ENCODE results near the gene ARID1B.
"Not testable (repeated sequence)": the region's sequence is repeated elsewhere in the genome, so short reads cannot be mapped to it uniquely, and the experiment has no call there.

ARID1B gene

DNA sequence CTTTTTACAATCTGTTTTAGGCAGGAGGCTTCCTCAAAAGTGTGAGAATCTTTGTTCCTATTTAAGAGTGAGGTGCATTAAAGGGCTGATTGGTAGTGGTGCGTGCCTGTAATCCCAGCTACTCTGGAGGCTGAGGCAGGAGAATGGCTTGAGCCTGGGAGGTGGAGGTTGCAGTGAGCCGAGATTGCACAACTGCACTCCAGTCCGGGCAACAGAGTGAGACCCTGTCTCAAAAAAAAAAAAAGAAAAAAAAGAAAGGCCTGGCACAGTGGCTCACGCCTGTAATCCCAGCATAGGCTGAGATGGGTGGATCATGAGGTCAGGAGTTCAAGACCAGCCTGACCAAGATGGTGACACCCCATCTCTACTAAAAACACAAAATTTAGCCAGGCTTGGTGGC is 205.7 kb downstream of the ARID1B start:
- DNase-seq (ENCODE audit: low read depth in 4 of 4, low spot score in 1 of 4), result not testable (repeated sequence)

DNA sequence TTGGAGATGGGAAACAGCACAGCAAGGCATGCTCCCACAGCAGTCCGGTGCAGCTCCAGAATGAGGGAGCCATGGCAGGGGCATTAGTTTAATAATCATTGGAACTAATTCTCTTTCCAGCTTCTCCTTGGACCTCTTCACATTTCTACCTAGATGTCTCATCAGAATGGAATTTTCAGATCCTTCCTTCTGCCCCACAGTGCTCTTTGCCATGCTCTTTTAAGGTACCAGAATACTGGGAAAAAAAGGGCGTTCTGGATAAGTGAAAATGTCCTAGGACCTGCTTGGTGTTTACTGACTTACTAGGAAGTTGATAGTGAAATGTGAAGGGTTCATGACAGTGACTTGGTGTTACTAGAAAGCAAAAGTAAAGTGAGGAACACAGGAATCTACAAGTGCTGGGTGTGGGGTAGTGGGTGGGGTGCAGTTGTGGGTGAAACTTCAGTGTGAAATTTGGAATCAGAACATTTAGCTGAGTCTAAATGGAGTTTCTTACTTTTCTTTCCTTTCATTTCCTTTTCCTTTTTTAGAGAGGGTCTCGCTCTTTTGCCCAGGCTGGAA is 207.1 kb downstream of the ARID1B start:
- DNase-seq (ENCODE audit: low read depth in 4 of 4, low spot score in 1 of 4), result no peak

DNA sequence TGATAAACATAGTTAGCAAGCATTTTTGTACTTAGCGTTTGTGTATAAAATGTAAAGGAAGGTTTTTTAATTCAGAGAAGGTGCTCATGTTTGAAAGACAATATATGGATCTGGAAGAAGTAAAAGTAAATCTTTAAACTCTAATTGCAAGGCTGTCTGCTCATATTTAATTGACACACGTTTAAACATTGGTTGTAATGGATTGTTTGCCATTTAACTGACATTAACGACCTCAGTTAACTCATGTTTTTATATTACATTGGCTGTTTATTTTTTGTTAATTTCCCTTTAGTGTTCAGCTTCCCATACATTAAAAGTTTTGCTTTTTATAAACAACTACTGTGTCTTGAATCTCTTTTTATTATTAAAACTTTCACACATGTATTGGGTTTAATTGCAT is 208.1 kb downstream of the ARID1B start:
- DNase-seq (ENCODE audit: low read depth in 4 of 4, low spot score in 1 of 4), result no peak

DNA sequence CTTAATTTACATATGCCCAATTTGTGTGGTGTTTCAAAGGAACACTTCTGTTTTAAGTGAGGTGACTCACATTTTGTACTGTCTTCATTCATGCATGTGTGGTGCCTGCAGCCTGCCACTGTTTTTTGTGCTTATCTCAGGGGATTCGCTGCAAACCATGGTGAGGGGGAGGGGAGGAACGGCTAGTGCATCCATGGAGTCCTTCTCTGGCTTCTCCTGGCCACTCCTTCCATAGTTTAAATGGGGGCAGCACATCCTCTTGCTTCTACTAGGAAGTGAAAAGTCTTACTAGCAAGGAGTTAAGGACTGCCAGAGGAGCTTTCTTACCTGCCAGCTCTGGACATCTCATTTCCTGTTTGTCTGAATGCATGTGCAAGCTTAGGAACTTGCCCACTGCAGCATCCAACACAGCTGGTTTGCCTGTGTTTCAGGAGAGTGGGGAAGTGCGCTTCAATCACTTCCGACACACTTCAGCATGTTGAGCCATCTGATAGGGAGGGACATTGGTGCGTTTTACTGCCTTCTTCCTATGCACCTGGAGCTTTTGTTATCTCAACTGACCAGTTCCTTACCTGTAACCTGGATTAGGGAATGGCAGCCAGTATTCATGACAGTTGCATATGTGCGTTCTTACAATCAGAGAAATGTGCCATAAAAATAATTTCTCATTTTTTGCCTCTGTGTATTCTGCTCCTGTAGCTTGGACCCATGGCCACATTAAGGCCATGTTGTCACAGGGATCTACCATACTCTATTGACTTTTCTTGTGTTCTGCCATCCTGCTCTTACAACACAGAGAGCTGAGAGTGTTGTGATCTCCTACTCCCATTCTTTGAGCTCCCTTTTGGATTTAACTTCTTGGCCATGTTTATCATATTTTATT is 211.3 kb downstream of the ARID1B start:
- DNase-seq (ENCODE audit: low read depth in 4 of 4, low spot score in 1 of 4), result no peak

DNA sequence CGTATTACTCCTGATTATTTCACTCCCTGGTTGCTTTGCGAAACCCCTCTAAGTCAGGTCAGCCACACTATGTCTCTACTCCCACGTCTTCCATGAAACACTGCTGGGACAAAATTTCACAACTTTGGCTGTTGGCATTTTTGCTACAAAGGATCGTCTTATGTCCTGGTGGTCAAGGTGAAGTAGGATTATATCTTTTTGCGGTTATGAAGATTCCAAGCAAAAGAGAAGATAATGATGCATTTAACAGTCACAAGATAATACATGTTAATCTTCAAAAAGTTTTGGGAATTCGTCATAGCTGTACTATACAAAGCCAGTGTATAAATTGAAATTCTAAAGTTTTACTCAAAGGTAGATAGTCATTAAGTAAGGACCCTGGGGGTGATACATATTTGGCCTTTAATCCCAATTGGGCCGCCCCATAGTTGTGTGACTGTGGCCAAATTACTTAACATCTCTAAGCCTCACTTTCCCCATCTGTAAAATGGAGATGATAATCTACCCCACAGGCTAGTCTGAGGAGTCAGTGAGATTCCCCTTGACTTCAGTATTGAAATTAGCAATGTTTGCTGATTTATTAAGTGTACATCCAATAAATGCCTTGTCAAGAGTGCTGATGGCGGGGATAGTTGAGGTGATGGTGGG is 212.1 kb downstream of the ARID1B start:
- no peak for DNase-seq (ENCODE audit: low read depth in 4 of 4, low spot score in 1 of 4)

DNA sequence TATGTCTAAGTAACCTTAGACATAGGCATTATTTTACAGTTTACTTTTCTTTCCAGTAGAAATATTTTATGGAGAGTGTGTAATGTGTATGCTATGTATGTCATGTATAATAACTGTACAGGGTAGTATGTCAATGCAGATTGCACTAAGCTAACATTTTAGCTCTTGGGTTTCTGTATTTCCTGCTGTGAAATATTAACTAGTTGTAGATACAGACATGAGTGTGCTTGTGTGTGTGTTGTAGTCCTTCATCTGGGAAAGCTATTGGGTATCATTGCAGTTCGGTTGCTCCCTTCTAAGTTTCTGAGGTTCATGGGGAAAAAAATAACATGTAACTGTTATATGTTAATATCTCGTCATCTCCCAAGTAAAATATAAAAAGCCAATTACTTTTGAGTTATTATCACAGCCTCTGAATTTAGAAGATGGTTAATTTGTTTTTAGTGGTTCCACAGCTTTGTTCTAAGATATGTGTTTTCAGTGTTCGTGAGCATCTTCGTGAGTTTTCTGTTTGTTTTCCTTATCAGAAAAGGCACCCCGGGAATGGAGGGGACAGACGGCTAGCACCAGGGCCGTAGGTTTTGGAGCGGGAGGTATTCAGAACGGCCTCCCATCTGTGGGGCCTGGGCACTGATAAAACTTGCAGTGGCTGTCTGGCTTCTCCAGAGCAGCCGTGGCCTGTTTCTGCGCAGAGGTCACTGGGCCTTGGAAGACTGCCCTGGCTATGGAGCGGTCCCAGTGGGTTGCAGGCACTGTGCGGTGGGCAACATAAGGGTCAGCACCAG is 215.0 kb downstream of the ARID1B start:
- no peak for DNase-seq (ENCODE audit: low read depth in 4 of 4, low spot score in 1 of 4)

DNA sequence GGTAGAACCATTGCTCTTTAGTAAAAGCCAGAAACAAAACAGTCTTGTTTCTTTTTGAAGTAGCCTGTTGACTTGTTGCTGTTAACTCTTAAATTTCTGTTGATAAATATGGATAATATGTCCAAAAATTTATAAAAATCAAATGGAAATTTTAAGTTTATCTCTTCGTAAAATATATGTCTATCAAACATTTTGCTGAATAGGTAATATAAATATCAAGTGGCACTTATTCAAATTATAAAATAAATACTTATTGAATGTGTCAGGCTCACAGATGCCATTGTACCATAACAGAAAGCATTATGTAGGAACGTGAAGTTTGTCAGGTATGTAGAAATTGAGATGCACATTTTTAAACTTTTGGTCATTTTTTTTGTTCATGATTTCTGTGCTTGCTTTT is 216.5 kb downstream of the ARID1B start:
- DNase-seq (ENCODE audit: low read depth in 4 of 4, low spot score in 1 of 4), result no peak

DNA sequence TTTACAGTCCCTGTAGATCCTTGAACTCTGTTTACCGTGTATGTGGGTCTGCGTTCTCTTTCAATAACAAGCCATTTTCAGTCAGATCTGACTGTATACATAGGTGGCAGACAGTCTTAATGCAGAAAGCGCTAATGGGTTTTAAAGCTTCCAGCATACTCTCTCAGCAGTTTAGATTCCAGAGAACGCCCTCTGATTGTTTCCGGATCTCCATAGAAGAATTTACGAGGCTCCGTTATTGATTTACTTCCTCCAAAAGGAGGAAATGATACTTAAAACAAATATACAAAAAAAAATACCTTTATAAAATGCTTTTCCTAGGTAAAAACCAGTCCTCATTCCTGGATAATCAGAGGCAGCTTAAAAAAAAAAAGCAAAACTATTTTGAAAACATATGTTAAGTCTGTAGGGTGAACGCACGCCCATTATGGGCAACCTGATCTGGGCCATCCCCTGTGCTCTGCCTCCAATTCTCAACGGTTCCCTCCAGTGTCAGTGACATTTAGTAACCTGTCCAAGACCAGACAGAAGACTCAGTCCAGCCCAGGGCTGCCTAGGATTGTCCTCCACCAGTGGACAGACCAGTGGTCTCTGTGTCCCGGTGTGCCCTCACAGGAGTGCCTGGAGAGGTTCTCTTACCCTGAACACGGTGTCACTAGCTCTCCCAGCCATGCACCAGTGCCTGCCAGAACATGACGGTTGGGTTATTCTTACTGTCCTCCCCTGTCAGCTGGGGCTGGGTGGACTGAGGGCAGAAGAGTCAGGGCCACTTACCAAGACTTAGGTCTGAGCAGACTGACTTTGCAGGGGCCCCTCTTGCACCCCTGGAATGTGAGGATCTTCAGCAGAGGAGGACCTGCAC is 217.3 kb downstream of the ARID1B start:
- no peak for DNase-seq (ENCODE audit: low read depth in 4 of 4, low spot score in 1 of 4)

DNA sequence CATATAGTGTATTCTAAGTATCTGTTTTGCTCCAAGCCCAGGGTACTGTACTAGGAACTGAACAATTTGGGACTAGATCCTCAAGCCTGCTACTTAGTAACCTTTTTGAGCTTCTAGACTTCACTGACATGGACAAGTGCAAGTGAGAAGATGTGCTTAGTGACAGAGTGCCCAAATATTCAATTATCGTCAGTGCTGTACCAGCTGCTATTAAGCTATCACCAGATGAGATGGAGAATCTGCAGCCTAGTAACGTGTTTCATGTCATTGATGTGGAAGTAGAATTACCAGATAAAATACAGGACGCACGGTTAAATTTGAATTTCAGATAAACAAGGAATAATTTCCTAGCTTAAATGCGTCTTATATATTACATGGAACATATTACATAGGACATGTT is 218.3 kb downstream of the ARID1B start:
- no peak for DNase-seq (ENCODE audit: low read depth in 4 of 4, low spot score in 1 of 4)

DNA sequence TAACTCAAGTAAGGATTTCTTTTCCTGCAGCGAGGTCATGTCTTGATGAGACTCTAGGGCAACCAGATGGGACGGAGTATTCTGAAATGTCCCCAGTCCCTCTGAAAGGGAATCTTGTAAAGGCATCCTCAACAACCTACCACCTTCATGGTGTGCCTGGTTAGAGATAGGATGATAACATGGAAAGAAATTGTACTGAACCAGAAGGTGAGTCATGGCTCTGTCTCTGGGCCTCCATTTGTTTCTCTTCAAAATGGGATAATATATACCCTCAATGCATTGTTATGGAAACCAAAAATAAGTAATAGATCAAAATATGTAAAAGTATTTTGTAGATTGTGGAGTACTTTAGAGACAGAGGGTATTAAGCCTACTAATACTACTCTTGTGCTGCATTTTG is 219.1 kb downstream of the ARID1B start:
- DNase-seq (ENCODE audit: low read depth in 4 of 4, low spot score in 1 of 4), result no peak

DNA sequence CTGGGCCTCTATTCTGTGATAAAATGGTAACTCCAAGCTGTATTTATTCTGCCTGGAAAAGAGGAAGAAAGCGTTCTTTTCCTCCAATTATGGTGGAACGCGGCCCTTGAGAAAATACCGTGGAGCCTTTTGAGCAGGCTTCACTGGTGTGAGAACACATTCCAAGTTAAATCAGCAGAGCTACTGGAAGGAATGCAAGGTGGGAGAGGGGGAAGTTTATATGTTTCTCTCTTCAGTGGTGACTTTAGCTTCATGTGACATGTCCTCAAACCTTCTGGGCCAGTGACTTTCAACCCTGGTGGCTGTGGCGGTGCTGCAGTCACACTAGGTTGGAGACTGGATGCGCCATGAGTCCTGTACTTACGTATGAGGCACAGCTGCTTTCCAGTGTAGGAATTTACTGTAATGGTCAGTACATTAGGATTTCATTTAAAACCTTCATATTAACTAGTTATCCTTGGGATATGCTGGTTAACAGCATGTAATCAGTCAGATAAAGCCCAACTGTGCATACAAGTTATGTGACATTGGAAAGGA is 221.7 kb downstream of the ARID1B start:
- DNase-seq (ENCODE audit: low read depth in 4 of 4, low spot score in 1 of 4), result no peak

DNA sequence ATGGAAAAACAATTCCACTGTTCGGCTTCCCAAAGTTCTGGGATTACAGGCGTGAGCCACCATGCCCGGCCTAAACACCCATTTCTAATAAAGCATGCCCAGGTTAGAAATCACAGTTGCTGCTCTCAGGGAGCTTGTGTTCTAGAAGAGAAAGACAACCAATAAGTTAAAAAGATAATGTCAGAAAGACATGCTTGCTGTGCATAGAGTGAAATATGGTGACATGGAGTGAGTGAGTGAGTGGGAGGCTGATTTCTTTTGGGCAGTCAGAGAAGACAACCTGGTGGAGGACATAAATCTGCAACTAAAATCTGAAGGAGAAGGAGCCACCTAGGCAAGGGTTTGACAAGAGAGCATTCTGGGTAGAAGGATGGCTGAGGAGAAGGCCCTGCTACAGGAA is 222.6 kb downstream of the ARID1B start:
- DNase-seq (ENCODE audit: low read depth in 4 of 4, low spot score in 1 of 4), result no peak

DNA sequence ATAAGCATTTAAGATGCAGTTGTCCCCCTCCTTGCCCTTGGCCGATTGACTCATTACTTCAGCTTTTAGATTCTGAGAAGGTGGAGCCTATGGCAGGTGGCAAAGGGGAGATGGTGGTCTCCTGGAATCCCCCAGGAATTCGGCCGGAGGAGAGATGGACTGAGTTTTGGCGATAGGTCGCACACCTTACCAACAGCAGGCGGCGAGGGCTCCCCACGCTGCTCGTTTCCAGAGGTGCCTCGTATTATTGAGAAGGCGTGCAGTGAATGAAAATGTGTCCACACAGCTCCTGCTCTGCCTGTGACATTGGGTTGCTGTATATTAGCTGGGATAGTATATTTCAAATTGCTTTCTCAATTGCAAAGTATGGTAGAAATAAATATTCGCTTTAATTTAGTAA is 224.5 kb downstream of the ARID1B start:
- DNase-seq (ENCODE audit: low read depth in 4 of 4, low spot score in 1 of 4), result no peak

DNA sequence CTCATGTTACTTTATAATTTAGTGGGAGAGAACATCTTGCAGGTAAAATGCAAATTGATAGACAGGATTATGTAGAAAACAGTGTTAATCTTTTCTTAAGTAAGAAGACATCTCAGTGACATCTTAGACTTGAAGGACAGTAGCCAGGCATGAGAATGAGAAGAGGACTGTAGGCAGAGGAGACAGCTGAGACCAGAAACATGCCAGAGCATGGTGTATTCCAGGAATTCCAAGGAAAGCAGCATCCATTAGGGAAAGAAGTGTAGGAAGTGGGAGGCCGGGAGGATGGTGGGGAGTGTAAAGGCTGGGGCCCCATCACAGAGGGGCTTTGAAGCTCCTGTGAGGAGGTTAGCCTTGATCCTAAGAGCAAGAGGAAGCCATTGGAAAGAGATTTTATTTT is 225.6 kb downstream of the ARID1B start:
- no peak for DNase-seq (ENCODE audit: low read depth in 4 of 4, low spot score in 1 of 4)

DNA sequence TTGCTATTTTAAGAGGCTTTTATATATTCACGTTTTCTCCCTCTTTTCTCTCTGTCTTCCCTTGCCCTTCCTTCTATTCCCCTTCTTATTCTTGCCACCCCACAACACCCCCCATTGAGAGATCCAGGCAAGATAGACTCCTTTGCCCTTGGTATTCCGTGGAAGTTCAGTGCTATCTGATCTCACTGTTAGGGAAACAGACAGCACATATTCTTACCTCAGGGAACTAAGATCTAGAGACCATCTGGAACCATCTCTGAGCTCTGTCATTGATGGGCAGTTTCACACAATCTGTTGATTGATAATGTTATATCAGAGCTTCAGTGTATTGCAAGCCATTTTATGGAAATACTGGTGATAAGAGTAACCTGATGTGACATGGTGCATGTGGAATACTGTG is 228.8 kb downstream of the ARID1B start:
- no peak for DNase-seq (ENCODE audit: low read depth in 4 of 4, low spot score in 1 of 4)

DNA sequence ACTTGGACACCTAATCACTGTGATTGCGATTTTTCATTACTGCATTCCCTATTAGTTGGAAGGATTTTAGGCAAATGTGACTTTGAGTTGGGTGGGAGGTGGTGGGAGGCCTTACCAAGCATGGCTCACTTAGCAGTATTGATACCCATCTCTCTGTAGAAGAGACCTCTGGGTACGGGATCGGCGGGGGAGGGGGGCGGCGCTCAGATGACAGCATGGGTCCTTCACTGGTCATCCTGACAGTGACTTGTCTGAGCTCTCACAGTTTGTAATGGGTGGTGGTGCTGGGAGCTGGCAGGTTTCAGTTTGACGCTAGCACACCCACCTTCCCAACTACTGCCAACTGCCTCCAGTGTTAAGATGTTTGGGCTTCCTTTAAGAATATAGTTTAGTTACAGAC is 231.4 kb downstream of the ARID1B start:
- no peak for DNase-seq (ENCODE audit: low read depth in 4 of 4, low spot score in 1 of 4)

DNA sequence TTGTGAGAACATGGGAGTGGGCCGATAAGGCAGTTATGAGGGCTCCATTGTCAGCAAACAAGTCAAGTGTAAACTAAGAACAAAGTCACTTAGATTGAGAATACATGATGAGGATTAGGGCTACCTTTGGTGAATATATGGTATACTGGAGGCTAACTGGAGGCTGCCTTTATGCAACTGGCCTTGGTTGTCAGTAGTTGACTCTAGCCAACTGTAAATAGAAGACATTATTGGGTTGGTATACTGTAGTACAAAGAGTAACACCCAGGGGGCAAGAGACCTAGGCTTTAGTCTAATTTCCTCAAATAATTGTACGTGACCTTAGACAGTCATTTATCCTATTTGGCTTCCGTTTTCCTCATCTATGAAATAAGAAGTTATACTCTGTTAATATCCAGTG is 235.2 kb downstream of the ARID1B start:
- no peak for DNase-seq (ENCODE audit: low read depth in 4 of 4, low spot score in 1 of 4)

DNA sequence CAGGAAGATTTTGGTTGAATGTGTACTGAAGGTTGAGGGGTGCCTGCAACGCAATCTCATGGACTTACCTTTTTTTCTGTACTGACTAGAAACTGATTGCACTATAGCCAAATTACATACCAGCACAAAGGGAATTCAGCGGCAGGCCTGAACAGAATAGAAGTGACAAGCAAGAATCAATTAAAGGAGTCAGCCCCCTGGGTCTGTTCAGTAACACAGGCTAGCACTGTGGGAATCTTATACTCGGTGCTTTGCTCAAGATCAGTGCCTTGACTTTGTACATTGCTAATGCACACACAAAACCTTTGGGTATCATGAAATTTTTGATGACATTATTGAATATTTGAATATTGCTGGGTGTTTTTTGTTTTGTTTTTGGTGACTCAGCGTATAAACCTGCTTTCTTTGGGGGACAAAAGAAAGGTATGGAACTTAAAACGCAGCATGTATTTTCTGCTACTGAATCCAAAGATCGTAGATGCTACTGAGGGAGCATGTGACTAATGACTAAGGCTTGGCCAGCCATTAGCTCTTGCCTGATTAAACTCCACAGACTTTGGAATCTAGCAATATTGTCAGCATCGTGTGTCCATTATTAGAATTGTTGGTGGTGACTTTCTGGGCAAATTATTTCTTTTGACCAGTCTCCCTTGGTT is 236.6 kb downstream of the ARID1B start:
- DNase-seq (ENCODE audit: low read depth in 4 of 4, low spot score in 1 of 4), result no peak

DNA sequence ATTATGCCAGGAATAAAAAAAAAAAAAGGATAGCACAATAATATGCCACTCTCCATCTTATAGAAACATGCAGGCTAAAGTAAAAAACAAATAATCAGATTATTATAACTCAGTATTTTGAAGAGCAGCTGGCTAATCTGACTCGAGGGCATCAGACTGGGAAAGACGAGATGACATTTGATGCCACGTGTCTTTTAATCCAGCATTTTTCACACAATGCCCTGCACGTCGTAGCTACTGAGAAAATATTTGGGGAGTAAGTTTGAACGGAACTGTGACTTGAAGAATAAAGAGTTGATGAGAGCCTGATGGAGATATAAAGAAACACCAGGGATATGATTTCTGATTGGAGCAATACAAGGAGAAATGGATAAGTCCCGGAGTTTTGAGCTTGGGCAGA is 237.7 kb downstream of the ARID1B start:
- DNase-seq (ENCODE audit: low read depth in 4 of 4, low spot score in 1 of 4), result no peak

DNA sequence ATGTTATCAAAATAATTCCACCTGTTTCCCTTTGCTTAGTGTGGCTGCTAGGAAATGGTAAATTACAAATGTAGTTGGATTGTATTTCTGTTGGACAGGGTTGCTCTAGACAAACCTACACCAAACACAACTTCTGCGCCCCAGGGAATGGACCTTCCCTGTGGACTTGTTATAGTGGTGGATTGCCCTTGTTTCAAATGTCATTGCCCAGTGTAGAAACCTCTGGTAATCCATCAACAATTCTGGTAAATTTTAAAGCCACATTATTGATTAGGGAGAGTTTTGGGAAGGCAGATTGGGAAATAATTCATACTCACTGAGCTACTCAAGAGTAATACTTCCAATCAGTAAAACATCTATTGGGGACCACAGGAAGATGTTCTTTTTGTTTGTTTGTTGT is 239.8 kb downstream of the ARID1B start:
- DNase-seq (ENCODE audit: low read depth in 4 of 4, low spot score in 1 of 4), result no peak
